MM.1S (cell line): Measurements from ENCODE around the gene GNPNAT1.
"Not testable (repeated sequence)": the region's sequence is repeated elsewhere in the genome, so short reads cannot be mapped to it uniquely, and the experiment has no call there.

Source experiments
- DNase-seq: peaks from one replicate; pipeline ENCODE4 v3.0.0-alpha.2; 2015
- H2AFZ ChIP-seq: fragments of 300-600 bp; sonication (generic); 2 replicates; pipeline ENCODE4 v1.6.0; 2016; ENCODE audit warnings: antibody characterized with exemption, low read length
- H3F3A ChIP-seq: fragments of 300-600 bp; sonication (generic); 2 replicates; pipeline ENCODE4 v1.6.1; 2016; ENCODE audit warnings: mild to moderate bottlenecking, antibody characterized with exemption, low read length, moderate library complexity, mixed read lengths; ENCODE audit not compliant: insufficient read depth
- H3K27ac ChIP-seq: fragments of 300-600 bp; sonication (generic); 2 replicates; pipeline ENCODE4 v1.5.1; 2016; ENCODE audit warnings: mild to moderate bottlenecking, low read length
- H3K27me3 ChIP-seq: fragments of 300-600 bp; sonication (generic); replicated peaks from 2 replicates; pipeline ENCODE4 v1.6.0; 2016; ENCODE audit warnings: low read length; ENCODE audit not compliant: insufficient read depth
- H3K36me3 ChIP-seq: fragments of 300-600 bp; sonication (generic); replicated peaks from 2 replicates; pipeline ENCODE4 v1.6.1; 2016; ENCODE audit warnings: mild to moderate bottlenecking, low read length, mixed read lengths; ENCODE audit not compliant: insufficient read depth
- H3K4me1 ChIP-seq: fragments of 300-600 bp; sonication (generic); 2 replicates; pipeline ENCODE4 v1.6.1; 2016; ENCODE audit warnings: low read length, mixed read lengths
- H3K4me2 ChIP-seq: fragments of 300-600 bp; sonication (generic); 2 replicates; pipeline ENCODE4 v1.6.0; 2016; ENCODE audit warnings: low read depth, low read length
- H3K4me3 ChIP-seq: fragments of 300-600 bp; sonication (generic); 2 replicates; pipeline ENCODE4 v1.5.1; 2016; ENCODE audit warnings: low read length, mixed read lengths
- H3K79me2 ChIP-seq: fragments of 300-600 bp; sonication (generic); 2 replicates; pipeline ENCODE4 v1.6.1; 2016; ENCODE audit warnings: mixed run types, low read length, mixed read lengths
- H3K9ac ChIP-seq: fragments of 300-600 bp; sonication (generic); 2 replicates; pipeline ENCODE4 v1.6.1; 2016; ENCODE audit warnings: low read length, mixed read lengths
- H3K9me2 ChIP-seq: fragments of 300-600 bp; sonication (generic); replicated peaks from 2 replicates; pipeline ENCODE4 v1.6.1; 2016; ENCODE audit warnings: mild to moderate bottlenecking, low read length, mixed read lengths; ENCODE audit not compliant: insufficient read depth
- H3K9me3 ChIP-seq: fragments of 300-600 bp; sonication (generic); replicated peaks from 2 replicates; pipeline ENCODE4 v1.6.1; 2016; ENCODE audit warnings: mild to moderate bottlenecking, low read length, mixed read lengths; ENCODE audit not compliant: insufficient read depth
- H4K20me1 ChIP-seq: fragments of 300-600 bp; sonication (generic); 2 replicates; pipeline ENCODE4 v1.6.1; 2016; ENCODE audit warnings: mild to moderate bottlenecking, low read length, moderate library complexity, mixed read lengths; ENCODE audit not compliant: insufficient read depth
- EZH2 ChIP-seq: fragments of 300-600 bp; sonication (generic); optimal IDR thresholded peaks from 2 replicates; pipeline ENCODE3; 2017; ENCODE audit warnings: low read depth, mild to moderate bottlenecking, antibody characterized with exemption, low read length, mixed read lengths
- EZH2phosphoT487 ChIP-seq: fragments of 300-600 bp; sonication (generic); IDR thresholded peaks from 2 replicates; pipeline ENCODE4 v1.6.1; 2018; ENCODE audit warnings: antibody characterized with exemption, low read length
- TF ChIP-seq, protein P1 (sequence below): fragments of 300-600 bp; sonication (generic); IDR thresholded peaks from 2 replicates; pipeline ENCODE4 v1.5.1; 2016; ENCODE audit warnings: antibody characterized with exemption, low read length, mixed read lengths

The GNPNAT1 gene

GRCh38 chr14:52729925-52730708, 61.3 kb downstream of the GNPNAT1 start, which contains the start of gene STYX:
Gene STYX (plus strand): TSS chr14:52730166. CDS start chr14:52730475, 309 bp downstream.
- peaks cover 3% of the 10 kb centered on the region; the same call in 1 of the 2 replicates for H3K36me3 ChIP-seq
- H3K4me3 ChIP-seq, result peak within 1 kb of the TSS; percentile 87
- H3K9me2 ChIP-seq, result no peaks in the 10 kb centered on the region
- peaks cover 7% of the 10 kb centered on the region for H3F3A ChIP-seq
- peaks cover 26% of the 10 kb centered on the region for H3K79me2 ChIP-seq
- H3K9me3 ChIP-seq, result no peaks in the 10 kb centered on the region
- H3K9ac ChIP-seq, result peak within 1 kb of the TSS; percentile 76
- H2AFZ ChIP-seq, result peak within 1 kb of the TSS; percentile 58
- H3K4me2 ChIP-seq, result peak within 1 kb of the TSS; percentile 60
- H3K4me1 ChIP-seq, result peaks cover 5% of the 10 kb centered on the region; the same call in 1 of the 2 replicates
- TF ChIP-seq EZH2 (no peak), EZH2phosphoT487 (no peak)
- TF ChIP-seq, protein P1, sequence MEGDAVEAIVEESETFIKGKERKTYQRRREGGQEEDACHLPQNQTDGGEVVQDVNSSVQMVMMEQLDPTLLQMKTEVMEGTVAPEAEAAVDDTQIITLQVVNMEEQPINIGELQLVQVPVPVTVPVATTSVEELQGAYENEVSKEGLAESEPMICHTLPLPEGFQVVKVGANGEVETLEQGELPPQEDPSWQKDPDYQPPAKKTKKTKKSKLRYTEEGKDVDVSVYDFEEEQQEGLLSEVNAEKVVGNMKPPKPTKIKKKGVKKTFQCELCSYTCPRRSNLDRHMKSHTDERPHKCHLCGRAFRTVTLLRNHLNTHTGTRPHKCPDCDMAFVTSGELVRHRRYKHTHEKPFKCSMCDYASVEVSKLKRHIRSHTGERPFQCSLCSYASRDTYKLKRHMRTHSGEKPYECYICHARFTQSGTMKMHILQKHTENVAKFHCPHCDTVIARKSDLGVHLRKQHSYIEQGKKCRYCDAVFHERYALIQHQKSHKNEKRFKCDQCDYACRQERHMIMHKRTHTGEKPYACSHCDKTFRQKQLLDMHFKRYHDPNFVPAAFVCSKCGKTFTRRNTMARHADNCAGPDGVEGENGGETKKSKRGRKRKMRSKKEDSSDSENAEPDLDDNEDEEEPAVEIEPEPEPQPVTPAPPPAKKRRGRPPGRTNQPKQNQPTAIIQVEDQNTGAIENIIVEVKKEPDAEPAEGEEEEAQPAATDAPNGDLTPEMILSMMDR, result no peak
- H3K27me3 ChIP-seq, result no peaks in the 10 kb centered on the region
- DNase-seq, result peak; percentile 94
- H3K27ac ChIP-seq, result peak within 1 kb of the TSS; percentile 38; the same call in 1 of the 2 replicates
- no peaks in the 10 kb centered on the region for H4K20me1 ChIP-seq

- H3K36me3 ChIP-seq, result peaks cover 3% of the 10 kb centered on the region; the same call in 1 of the 2 replicates
- H3K9ac ChIP-seq, result no peak overlapping the region
These were observed 61.9 kb downstream of the GNPNAT1 start for GRCh38 chr14:52729585-52729924.

GRCh38 chr14:52729035-52729434, 62.4 kb downstream of the GNPNAT1 start:
- not testable (repeated sequence) for H3K9me3 ChIP-seq, H4K20me1 ChIP-seq, H3K9me2 ChIP-seq, H3K4me2 ChIP-seq, H3K9ac ChIP-seq, H2AFZ ChIP-seq, H3K4me3 ChIP-seq, DNase-seq, H3K27me3 ChIP-seq, H3K27ac ChIP-seq, H3K36me3 ChIP-seq, H3F3A ChIP-seq
- peaks cover 15% of the 10 kb centered on the region for H3K4me1 ChIP-seq
- H3K79me2 ChIP-seq, result peaks cover 37% of the 10 kb centered on the region

More at GRCh38 chr14:52729585-52729924, 61.9 kb downstream of the GNPNAT1 start:
- no peaks in the 10 kb centered on the region for H3K27me3 ChIP-seq
- no peak overlapping the region for H3K27ac ChIP-seq
- peaks cover 7% of the 10 kb centered on the region for H3F3A ChIP-seq
- no peak overlapping the region for H2AFZ ChIP-seq
- H3K4me3 ChIP-seq, result no peak overlapping the region; the same call in 1 of the 2 replicates
- no peaks in the 10 kb centered on the region for H3K9me2 ChIP-seq
- peak overlapping the region; percentile 43; the same call in 1 of the 2 replicates for H3K4me2 ChIP-seq
- no peaks in the 10 kb centered on the region for H3K9me3 ChIP-seq
- H3K79me2 ChIP-seq, result peaks cover 32% of the 10 kb centered on the region
- DNase-seq, result no peak
- H3K4me1 ChIP-seq, result peaks cover 10% of the 10 kb centered on the region; the same call in 1 of the 2 replicates
- TF ChIP-seq EZH2phosphoT487 (no peak), EZH2 (no peak)
- TF ChIP-seq, protein P1, result no peak
- H4K20me1 ChIP-seq, result no peaks in the 10 kb centered on the region

DNA sequence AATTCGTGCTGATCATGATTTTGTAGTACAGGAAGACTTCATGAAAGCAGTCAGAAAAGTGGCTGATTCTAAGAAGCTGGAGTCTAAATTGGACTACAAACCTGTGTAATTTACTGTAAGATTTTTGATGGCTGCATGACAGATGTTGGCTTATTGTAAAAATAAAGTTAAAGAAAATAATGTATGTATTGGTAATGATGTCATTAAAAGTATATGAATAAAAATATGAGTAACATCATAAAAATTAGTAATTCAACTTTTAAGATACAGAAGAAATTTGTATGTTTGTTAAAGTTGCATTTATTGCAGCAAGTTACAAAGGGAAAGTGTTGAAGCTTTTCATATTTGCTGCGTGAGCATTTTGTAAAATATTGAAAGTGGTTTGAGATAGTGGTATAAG, 63.9 kb downstream of the GNPNAT1 start:
- peaks cover 12% of the 10 kb centered on the region for H3F3A ChIP-seq
- not testable (repeated sequence) for H3K9ac ChIP-seq, H3K9me3 ChIP-seq, H3K9me2 ChIP-seq, H4K20me1 ChIP-seq, H3K27me3 ChIP-seq, H3K4me3 ChIP-seq, H2AFZ ChIP-seq, H3K36me3 ChIP-seq, DNase-seq, H3K4me2 ChIP-seq, H3K27ac ChIP-seq
- H3K79me2 ChIP-seq, result peaks cover 48% of the 10 kb centered on the region
- H3K4me1 ChIP-seq, result peaks cover 30% of the 10 kb centered on the region
